ENCODE results near the gene LRFN3.

- TF ChIP-seq CTCF (IDR thresholded peaks at IDR 0.05), result no peak
- TF ChIP-seq POLR2A (IDR thresholded peaks at IDR 0.05), result no peak
Measured at GRCh38 chr19:35955881-35956634, 19.9 kb downstream of the LRFN3 start.

Measured in adrenal gland (tissue), 5 donors.